Right kidney (tissue), 1 donor: ENCODE data around the gene CAMLG.

ENCODE experiments used
- DNase-seq: peaks from one replicate; pipeline ENCODE4 v3.0.0-alpha.2; 2016

CAMLG gene

GRCh38 chr5:134769206-134769605 lies 30.9 kb downstream of the CAMLG start:
- DNase-seq: no peak

- DNase-seq: no peak
Observed at GRCh38 chr5:134772461-134773125, 34.2 kb downstream of the CAMLG start.

- no peak for DNase-seq
Observed at GRCh38 chr5:134777366-134777765, 39.0 kb downstream of the CAMLG start.

- DNase-seq: no peak
Observed at GRCh38 chr5:134784241-134784920, 46.0 kb downstream of the CAMLG start.

- no peak for DNase-seq
Observed at GRCh38 chr5:134784946-134785620, 46.7 kb downstream of the CAMLG start.

- DNase-seq: no peak
Observed at GRCh38 chr5:134787692-134788091, 49.3 kb downstream of the CAMLG start.

- no peak for DNase-seq
Observed at GRCh38 chr5:134791580-134791979, 53.2 kb downstream of the CAMLG start.

- DNase-seq: no peak
Observed at GRCh38 chr5:134792286-134792685, 53.9 kb downstream of the CAMLG start.

GRCh38 chr5:134793111-134793510 lies 54.8 kb downstream of the CAMLG start:
- DNase-seq: no peak

- DNase-seq: no peak
Observed at GRCh38 chr5:134794082-134794481, 55.7 kb downstream of the CAMLG start.

- DNase-seq: no peak
Observed at GRCh38 chr5:134794819-134795218, 56.5 kb downstream of the CAMLG start.

GRCh38 chr5:134798468-134798867 lies 60.1 kb downstream of the CAMLG start:
- DNase-seq: no peak
